K562 (cell line): ENCODE data around the gene CUTA. TPM values are rescaled to one million over a fixed set of nuclear protein-coding genes. Genes with fewer than 3 reads are reported as not detected.

Experiments
- CBFB ChIP-seq: sonication (generic); formaldehyde crosslinking; IDR thresholded peaks from 2 replicates; pipeline ENCODE4 v1.4.0; 2020; ENCODE audit warnings: mild to moderate bottlenecking, missing genetic modification reagents
- CCAR2 ChIP-seq: fragments of 200-400 bp; formaldehyde crosslinking; IDR thresholded peaks from 2 replicates; pipeline ENCODE4 v1.6.1; 2017; ENCODE audit warnings: mild to moderate bottlenecking, low read depth, low read length
- DPF2 ChIP-seq: fragments of 450-650 bp; IDR thresholded peaks from 2 replicates; pipeline ENCODE4 v1.6.1; 2016
- ESRRA ChIP-seq: fragments of 450-650 bp; IDR thresholded peaks from 2 replicates; pipeline ENCODE4 v1.6.1; 2014; ENCODE audit warnings: low read depth, mild to moderate bottlenecking, moderate library complexity, borderline replicate concordance
- FOXM1 ChIP-seq, 2 experiments: fragments of 450-650 bp in 1 of 2; sonication (generic) in 1 of 2; formaldehyde crosslinking in 1 of 2; IDR thresholded peaks; 2 replicates each; pipeline versions ENCODE4 v1.6.1 to v1.9.0; 2017 to 2022; ENCODE audit warnings: low read depth in 2 of 2, mild to moderate bottlenecking in 2 of 2, missing genetic modification reagents in 1 of 2, moderate library complexity in 1 of 2
- HDGF ChIP-seq: fragments of 450-650 bp; IDR thresholded peaks from 2 replicates; pipeline ENCODE4 v1.6.1; 2016
- KAT7 ChIP-seq: sonication (generic); formaldehyde crosslinking; IDR thresholded peaks from 2 replicates; pipeline ENCODE4 v1.8.0; 2022; ENCODE audit warnings: missing genetic modification reagents, mild to moderate bottlenecking, borderline replicate concordance
- NBN ChIP-seq: fragments of 450-650 bp; IDR thresholded peaks from 2 replicates; pipeline ENCODE4 v1.6.1; 2016; ENCODE audit warnings: low read depth, mild to moderate bottlenecking
- NR4A1 ChIP-seq, 2 experiments: fragments of 250-450 bp in 1 of 2; fragments of 450-650 bp in 1 of 2; sonication (Bioruptor Pico) in 1 of 2; IDR thresholded peaks; 2 replicates each; pipeline versions ENCODE4 v1.4.0 to v1.6.1; 2016 to 2020; ENCODE audit warnings: mild to moderate bottlenecking in 2 of 2, missing compliant biosample characterization in 1 of 2, missing genetic modification characterization in 1 of 2, moderate library complexity in 1 of 2
- NRF1 ChIP-seq, 2 experiments: fragments of 450-650 bp; IDR thresholded peaks in 1 of 2; conservative IDR thresholded peaks in 1 of 2; 2 replicates each; pipeline ENCODE4 v1.6.1; 2014; ENCODE audit warnings: mild to moderate bottlenecking in 2 of 2
- SMARCA4 ChIP-seq: fragments of 450-650 bp; IDR thresholded peaks from 2 replicates; pipeline ENCODE4 v1.6.1; 2016
- SRSF9 ChIP-seq: fragments of 200-400 bp; formaldehyde crosslinking; IDR thresholded peaks from 2 replicates; pipeline ENCODE4 v1.6.1; 2017; ENCODE audit warnings: low read depth, low read length, borderline replicate concordance
- ZBTB17 ChIP-seq: fragments of 450-650 bp; formaldehyde crosslinking; IDR thresholded peaks from 2 replicates; pipeline ENCODE4 v1.4.0; 2020; ENCODE audit warnings: mild to moderate bottlenecking
- ZNF263 ChIP-seq: sonication (generic); formaldehyde crosslinking; IDR thresholded peaks from 2 replicates; pipeline ENCODE4 v1.8.0; 2022; ENCODE audit warnings: mild to moderate bottlenecking, missing genetic modification reagents, borderline replicate concordance
- ZNF347 ChIP-seq: fragments of 450-650 bp; formaldehyde crosslinking; IDR thresholded peaks from 2 replicates; pipeline ENCODE4 v1.4.0; 2020; ENCODE audit warnings: low read depth, mild to moderate bottlenecking, moderate library complexity
- ZNF707 ChIP-seq: fragments of 250-450 bp; sonication (Bioruptor Pico); conservative IDR thresholded peaks from 2 replicates; pipeline ENCODE4 v1.8.0; 2022; ENCODE audit warnings: inconsistent platforms, mild to moderate bottlenecking, moderate library complexity
- polyA plus RNA-seq, 8 experiments: library from polyadenylated mRNA; depleted of rRNA in 4 of 8; stranded (reverse) in 5 of 8; unstranded in 3 of 8; fragments of >200 nt; fragmentation: Nextera tagmentation in 2 of 8; fragmentation: Illumina TruSeq in 1 of 8; extraction: Ambion mirVana in 2 of 8; extraction: Trizol in 1 of 8; gene quantifications; 2 replicates each; pipeline versions ENCODE4 v1.2.1 to v1.2.3, GENCODE V29; 2011 to 2014; ENCODE audit warnings: inconsistent platforms in 1 of 8, missing spikeins in 1 of 8
- total RNA-seq, 7 experiments: library from RNA; depleted of rRNA in 6 of 7; stranded (reverse); fragments of >200 nt in 6 of 7; fragmentation: Illumina TruSeq in 2 of 7; extraction: Trizol in 2 of 7; gene quantifications; 2 replicates each; pipeline versions ENCODE4 v1.2.1 to v1.2.3, GENCODE V29; 2011 to 2021; ENCODE audit warnings: low replicate concordance in 1 of 7
- TF ChIP-seq, protein P1 (sequence below): fragments of 450-650 bp; formaldehyde crosslinking; IDR thresholded peaks from 2 replicates; pipeline ENCODE4 v1.4.0; 2020; ENCODE audit warnings: mild to moderate bottlenecking, moderate library complexity
- TF ChIP-seq, protein P2 (sequence below): fragments of 150-350 bp; conservative IDR thresholded peaks from 2 replicates; pipeline ENCODE4 v1.6.1; 2014; ENCODE audit warnings: low read length
- TF ChIP-seq, protein P3 (sequence below): fragments of 200-800 bp; sonication (Bioruptor generic); IDR thresholded peaks from 2 replicates; pipeline ENCODE4 v1.6.1; 2017; ENCODE audit warnings: missing genetic modification characterization, missing compliant biosample characterization
- TF ChIP-seq, protein P4 (sequence below): sonication (generic); formaldehyde crosslinking; IDR thresholded peaks from 2 replicates; pipeline ENCODE4 v1.9.0; 2022; ENCODE audit warnings: mild to moderate bottlenecking, missing genetic modification reagents
- TF ChIP-seq, protein P5 (sequence below): sonication (generic); formaldehyde crosslinking; IDR thresholded peaks from 2 replicates; pipeline ENCODE4 v1.8.0; 2022; ENCODE audit warnings: missing genetic modification reagents, mild to moderate bottlenecking, moderate library complexity, borderline replicate concordance

The CUTA gene
- total and polyA plus RNA-seq, 9 of the 15 experiments (the other 6 are each of a cell fraction or from before 2014, with no cell fraction given), result 166 to 682 (median 310) TPM

DNA sequence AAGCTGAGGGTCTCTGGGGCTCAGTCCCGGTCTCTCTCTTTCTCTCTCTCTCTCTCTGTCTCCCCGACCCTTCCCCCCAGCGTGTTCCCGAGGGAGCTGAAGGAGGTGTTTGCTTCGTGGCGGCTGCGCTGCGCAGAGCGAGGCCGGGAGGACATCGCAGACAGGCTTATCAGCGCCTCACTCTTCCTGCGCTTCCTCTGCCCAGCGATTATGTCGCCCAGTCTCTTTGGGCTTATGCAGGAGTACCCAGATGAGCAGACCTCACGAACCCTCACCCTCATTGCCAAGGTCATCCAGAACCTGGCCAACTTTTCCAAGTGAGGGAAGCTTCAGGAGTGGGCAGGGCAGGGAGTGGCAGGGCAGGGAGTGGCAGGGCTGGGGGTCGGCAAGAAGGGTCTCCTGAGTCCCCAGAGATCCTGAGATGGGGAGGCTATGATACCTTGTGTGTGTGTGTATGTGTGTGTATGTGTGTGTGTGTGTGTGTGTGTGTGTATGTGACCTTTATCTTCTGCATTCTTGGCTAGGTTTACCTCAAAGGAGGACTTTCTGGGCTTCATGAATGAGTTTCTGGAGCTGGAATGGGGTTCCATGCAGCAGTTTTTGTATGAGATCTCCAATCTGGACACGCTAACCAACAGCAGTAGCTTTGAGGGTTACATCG lies 22.9 kb upstream of the CUTA start (continued):
- TF ChIP-seq, protein P1, sequence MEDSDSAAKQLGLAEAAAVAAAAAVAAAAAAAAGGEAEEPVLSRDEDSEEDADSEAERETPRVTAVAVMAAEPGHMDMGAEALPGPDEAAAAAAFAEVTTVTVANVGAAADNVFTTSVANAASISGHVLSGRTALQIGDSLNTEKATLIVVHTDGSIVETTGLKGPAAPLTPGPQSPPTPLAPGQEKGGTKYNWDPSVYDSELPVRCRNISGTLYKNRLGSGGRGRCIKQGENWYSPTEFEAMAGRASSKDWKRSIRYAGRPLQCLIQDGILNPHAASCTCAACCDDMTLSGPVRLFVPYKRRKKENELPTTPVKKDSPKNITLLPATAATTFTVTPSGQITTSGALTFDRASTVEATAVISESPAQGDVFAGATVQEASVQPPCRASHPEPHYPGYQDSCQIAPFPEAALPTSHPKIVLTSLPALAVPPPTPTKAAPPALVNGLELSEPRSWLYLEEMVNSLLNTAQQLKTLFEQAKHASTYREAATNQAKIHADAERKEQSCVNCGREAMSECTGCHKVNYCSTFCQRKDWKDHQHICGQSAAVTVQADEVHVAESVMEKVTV (CRISPR knock-in tag), result no peak
- TF ChIP-seq ZNF347 (CRISPR knock-in tag), result no peak
- TF ChIP-seq CBFB, result no peak
- 0 out of 2 replicates have a peak, but pooled peaks have one; percentile 35 for TF ChIP-seq DPF2
- TF ChIP-seq, protein P2, sequence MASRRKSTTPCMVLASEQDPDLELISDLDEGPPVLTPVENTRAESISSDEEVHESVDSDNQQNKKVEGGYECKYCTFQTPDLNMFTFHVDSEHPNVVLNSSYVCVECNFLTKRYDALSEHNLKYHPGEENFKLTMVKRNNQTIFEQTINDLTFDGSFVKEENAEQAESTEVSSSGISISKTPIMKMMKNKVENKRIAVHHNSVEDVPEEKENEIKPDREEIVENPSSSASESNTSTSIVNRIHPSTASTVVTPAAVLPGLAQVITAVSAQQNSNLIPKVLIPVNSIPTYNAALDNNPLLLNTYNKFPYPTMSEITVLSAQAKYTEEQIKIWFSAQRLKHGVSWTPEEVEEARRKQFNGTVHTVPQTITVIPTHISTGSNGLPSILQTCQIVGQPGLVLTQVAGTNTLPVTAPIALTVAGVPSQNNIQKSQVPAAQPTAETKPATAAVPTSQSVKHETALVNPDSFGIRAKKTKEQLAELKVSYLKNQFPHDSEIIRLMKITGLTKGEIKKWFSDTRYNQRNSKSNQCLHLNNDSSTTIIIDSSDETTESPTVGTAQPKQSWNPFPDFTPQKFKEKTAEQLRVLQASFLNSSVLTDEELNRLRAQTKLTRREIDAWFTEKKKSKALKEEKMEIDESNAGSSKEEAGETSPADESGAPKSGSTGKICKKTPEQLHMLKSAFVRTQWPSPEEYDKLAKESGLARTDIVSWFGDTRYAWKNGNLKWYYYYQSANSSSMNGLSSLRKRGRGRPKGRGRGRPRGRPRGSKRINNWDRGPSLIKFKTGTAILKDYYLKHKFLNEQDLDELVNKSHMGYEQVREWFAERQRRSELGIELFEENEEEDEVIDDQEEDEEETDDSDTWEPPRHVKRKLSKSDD, result no peak
- no peak; the same call in 1 of the 2 replicates for TF ChIP-seq SMARCA4
- no peak for TF ChIP-seq KAT7 (CRISPR knock-in tag)
- peak; percentile 89 to 91 for TF ChIP-seq NRF1 (conservative IDR thresholded peaks at IDR 0.05 in 1 of 2, IDR thresholded peaks at IDR 0.05 in 1 of 2)
- TF ChIP-seq CCAR2, result no peak
- TF ChIP-seq, protein P3, sequence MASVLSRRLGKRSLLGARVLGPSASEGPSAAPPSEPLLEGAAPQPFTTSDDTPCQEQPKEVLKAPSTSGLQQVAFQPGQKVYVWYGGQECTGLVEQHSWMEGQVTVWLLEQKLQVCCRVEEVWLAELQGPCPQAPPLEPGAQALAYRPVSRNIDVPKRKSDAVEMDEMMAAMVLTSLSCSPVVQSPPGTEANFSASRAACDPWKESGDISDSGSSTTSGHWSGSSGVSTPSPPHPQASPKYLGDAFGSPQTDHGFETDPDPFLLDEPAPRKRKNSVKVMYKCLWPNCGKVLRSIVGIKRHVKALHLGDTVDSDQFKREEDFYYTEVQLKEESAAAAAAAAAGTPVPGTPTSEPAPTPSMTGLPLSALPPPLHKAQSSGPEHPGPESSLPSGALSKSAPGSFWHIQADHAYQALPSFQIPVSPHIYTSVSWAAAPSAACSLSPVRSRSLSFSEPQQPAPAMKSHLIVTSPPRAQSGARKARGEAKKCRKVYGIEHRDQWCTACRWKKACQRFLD (CRISPR knock-in tag), result no peak
- TF ChIP-seq ZNF263 (CRISPR knock-in tag), result no peak
- TF ChIP-seq, protein P4, sequence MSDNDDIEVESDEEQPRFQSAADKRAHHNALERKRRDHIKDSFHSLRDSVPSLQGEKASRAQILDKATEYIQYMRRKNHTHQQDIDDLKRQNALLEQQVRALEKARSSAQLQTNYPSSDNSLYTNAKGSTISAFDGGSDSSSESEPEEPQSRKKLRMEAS (CRISPR knock-in tag), result peak; percentile 24; the same call in 1 of the 2 replicates
- 0 out of 2 replicates have a peak, but pooled peaks have one; percentile 13 for TF ChIP-seq NBN
- TF ChIP-seq NR4A1 (CRISPR knock-in tag; IDR thresholded peaks at IDR 0.05), result no peak
- 0 out of 2 replicates have a peak, but pooled peaks have one; percentile 28 for TF ChIP-seq NR4A1 (tag; IDR thresholded peaks at IDR 0.05)
- no peak for TF ChIP-seq ZNF707 (CRISPR knock-in tag)
- TF ChIP-seq ESRRA, result no peak
- TF ChIP-seq ZBTB17, result no peak
- no peak for TF ChIP-seq SRSF9
- TF ChIP-seq, protein P5, sequence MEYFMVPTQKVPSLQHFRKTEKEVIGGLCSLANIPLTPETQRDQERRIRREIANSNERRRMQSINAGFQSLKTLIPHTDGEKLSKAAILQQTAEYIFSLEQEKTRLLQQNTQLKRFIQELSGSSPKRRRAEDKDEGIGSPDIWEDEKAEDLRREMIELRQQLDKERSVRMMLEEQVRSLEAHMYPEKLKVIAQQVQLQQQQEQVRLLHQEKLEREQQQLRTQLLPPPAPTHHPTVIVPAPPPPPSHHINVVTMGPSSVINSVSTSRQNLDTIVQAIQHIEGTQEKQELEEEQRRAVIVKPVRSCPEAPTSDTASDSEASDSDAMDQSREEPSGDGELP (CRISPR knock-in tag), result 0 out of 2 replicates have a peak, but pooled peaks have one; percentile 24
- TF ChIP-seq FOXM1 (IDR thresholded peaks at IDR 0.05; ENCODE audit: low read depth), result no peak
- no peak for TF ChIP-seq FOXM1 (CRISPR knock-in tag; IDR thresholded peaks at IDR 0.05; ENCODE audit: low read depth)
- no peak for TF ChIP-seq HDGF
